Esophagus muscularis mucosa (tissue), 4 donors: ENCODE results near the gene AKR1C1. TPM values are rescaled to one million over a fixed set of nuclear protein-coding genes. Genes with fewer than 3 reads are reported as not detected.
A peak's percentile ranks its signal among the peaks of the same experiment; 100 is the strongest.
"Not testable (repeated sequence)": the region's sequence is repeated elsewhere in the genome, so short reads cannot be mapped to it uniquely, and the experiment has no call there.

Source experiments
- DNase-seq: peaks from one replicate; pipeline ENCODE4 v3.0.0-alpha.2; 2017; ENCODE audit errors: extremely low spot score
- H3K27ac ChIP-seq, 4 donors: fragments of 200-600 bp; sonication (generic); replicated peaks in 1 of 4; 1 replicate in 3 of 4; 2 replicates in 1 of 4; pipeline ENCODE4 v1.5.1; 2016 to 2019; ENCODE audit warnings: mild to moderate bottlenecking in 1 of 4
- H3K27me3 ChIP-seq, 4 donors: fragments of 200-600 bp; sonication (generic); one replicate each; pipeline versions ENCODE4 v1.5.1 to v1.6.0; 2016 to 2019
- H3K36me3 ChIP-seq, 4 donors: fragments of 200-600 bp; sonication (generic); one replicate each; pipeline ENCODE4 v1.5.1; 2016 to 2019
- H3K4me1 ChIP-seq, 4 donors: fragments of 200-600 bp; sonication (generic); one replicate each; pipeline ENCODE4 v1.5.1; 2016 to 2019
- H3K4me3 ChIP-seq, 4 donors: fragments of 200-600 bp; sonication (generic); 1 replicate in 2 of 4; 2 replicates in 2 of 4; pipeline ENCODE4 v1.5.1; 2016 to 2019; ENCODE audit warnings: mild to moderate bottlenecking in 4 of 4, moderate library complexity in 1 of 4
- H3K9me3 ChIP-seq, 4 donors: fragments of 200-600 bp; sonication (generic); 1 replicate in 3 of 4; 2 replicates in 1 of 4; pipeline ENCODE4 v1.5.1; 2016 to 2019
- WGBS: methylation state at CpG from one replicate; pipeline ENCODE4 v1.1.5; 2018; 5-methylcytosine and 5-hydroxymethylcytosine counted together
- intact Hi-C: fragments of 100-400 bp; cut with DNase I; formaldehyde crosslinking; loops from one replicate; pipeline ENCODE4 v1.15.1; 2023
- total RNA-seq, 4 donors: library from RNA; depleted of rRNA; stranded (reverse); fragments of >200 nt; gene quantifications; one replicate each; pipeline versions ENCODE4 v1.1.0 to v1.2.1, GENCODE V29; 2016

Gene AKR1C1
- total RNA-seq, 4 donors from 2014 or later: 88.6 to 172 (median 141) TPM

DNA sequence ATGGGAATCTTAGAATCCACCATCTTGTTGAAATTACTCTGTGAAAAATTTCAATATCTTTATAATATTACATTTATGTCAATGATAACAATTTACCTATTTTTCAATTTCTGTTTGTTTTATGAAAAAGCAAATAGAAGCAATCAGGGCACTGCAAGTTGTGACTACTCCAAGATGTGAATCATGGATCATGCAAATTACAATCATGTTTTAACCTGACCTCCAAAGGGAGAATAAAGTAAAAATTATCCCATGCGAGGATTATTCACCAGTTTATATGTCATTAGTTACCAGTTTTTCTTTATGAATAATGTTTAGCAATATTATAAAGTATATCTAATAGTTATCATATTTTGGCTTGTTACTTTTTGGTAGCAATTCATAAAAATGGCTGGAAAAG lies 907 bp upstream of the AKR1C1 start:
- H3K4me3 ChIP-seq: not testable (repeated sequence)

DNA sequence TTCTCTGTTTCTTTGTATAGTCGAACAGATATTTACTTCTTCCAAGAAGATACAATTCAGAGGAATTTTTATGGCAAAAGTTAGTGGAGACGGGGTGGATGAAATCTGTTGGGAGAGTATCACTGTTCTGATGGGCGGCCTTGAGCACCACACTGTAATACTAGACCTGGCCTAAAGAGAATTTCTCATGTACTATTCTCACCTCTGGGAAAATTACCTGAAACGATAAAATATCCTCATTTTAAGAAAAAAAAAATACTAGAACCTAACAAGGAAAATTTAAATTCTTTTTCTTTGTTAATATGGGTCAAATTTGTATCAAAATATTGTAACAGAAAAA lies 570 bp downstream of the AKR1C1 start:
- H3K4me1 ChIP-seq: peaks cover 0 to 34% (median 8%) of the 10 kb centered on the region in 4 donors
- DNase-seq, H3K36me3 ChIP-seq, H3K9me3 ChIP-seq, H3K27me3 ChIP-seq, intact Hi-C loops: not testable (repeated sequence)
- peak overlapping the region; percentile 38 to 57 (median 44) for H3K4me3 ChIP-seq
- 63% methylated on average over 4 of the region's 4 CpGs for WGBS
- peak overlapping the region in 1 of 4 donors; percentile 56 for H3K27ac ChIP-seq

More for the DNA sequence above, 907 bp upstream of the AKR1C1 start:
- H3K27me3 ChIP-seq, H3K27ac ChIP-seq, H3K9me3 ChIP-seq, DNase-seq, H3K36me3 ChIP-seq, intact Hi-C loops: not testable (repeated sequence)
- 67% methylated on average over 1 of the region's 1 CpG for WGBS
- H3K4me1 ChIP-seq: peaks cover 0 to 34% (median 8%) of the 10 kb centered on the region in 4 donors

DNA sequence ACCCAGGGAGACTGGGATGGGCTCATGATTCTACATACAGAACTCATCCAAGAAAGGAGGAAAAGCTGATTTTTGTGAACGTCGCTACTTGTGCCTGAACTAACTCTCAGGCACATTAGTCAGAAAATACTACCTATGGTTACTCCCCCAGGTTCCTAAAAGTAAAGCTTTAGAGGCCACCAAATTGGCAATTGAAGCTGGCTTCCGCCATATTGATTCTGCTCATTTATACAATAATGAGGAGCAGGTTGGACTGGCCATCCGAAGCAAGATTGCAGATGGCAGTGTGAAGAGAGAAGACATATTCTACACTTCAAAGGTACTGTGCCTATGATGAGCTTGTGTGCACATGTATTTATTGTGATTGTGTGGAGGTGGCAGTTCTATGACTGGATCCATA lies 2.5 kb downstream of the AKR1C1 start:
- H3K27ac ChIP-seq, intact Hi-C loops, DNase-seq, H3K9me3 ChIP-seq, H3K27me3 ChIP-seq: not testable (repeated sequence)
- peaks cover 0 to 34% (median 8%) of the 10 kb centered on the region in 4 donors for H3K4me1 ChIP-seq
- H3K4me3 ChIP-seq: peak overlapping the region; percentile 14 to 57 (median 41)
- 98% methylated on average over 4 of the region's 4 CpGs for WGBS
- peaks cover 11 to 27% (median 14%) of the 10 kb centered on the region in 4 donors for H3K36me3 ChIP-seq

DNA sequence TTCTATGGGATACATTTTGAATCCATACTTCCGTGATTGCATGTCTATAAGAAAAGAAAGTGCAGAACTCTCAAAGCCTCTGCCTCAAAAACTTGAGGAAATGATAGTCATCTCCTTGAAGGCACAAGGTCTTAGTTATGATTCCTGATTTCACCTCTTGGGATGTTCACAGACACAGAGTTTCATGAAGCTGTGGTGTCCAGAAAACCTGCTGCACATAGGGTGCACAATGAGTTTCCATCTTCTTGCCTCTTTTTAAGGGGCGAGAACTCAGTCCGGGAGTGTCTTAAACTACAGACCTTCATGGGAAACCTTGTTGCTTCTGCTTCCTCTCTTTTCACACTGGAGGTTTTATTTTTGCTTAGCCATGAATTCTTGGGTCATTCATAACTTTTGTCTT lies 4.0 kb downstream of the AKR1C1 start:
- H3K4me3 ChIP-seq, DNase-seq, H3K27ac ChIP-seq, H3K9me3 ChIP-seq, intact Hi-C loops, H3K27me3 ChIP-seq: not testable (repeated sequence)
- 97% methylated on average over 3 of the region's 3 CpGs for WGBS
- peaks cover 11 to 27% (median 14%) of the 10 kb centered on the region in 4 donors for H3K36me3 ChIP-seq
- H3K4me1 ChIP-seq: peaks cover 0 to 34% (median 8%) of the 10 kb centered on the region in 4 donors

DNA sequence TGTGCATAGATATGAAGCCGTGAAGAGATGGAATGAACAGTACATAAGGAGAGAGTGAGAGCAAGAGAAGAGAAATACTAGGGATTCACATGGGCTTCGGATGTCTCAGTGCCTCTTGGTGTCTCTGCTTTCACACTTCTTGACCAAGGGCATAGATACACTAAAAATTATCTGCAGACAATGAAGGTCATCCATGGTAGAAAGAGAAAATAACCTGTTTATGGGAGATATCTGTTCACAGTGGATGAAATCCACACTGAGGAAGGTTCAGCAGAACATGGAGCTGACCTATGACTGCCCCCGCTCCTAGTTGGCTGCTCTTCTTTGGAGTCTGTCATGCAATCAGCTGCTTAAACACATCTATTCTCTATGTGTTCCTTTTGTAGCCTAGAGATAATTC lies 6.1 kb downstream of the AKR1C1 start:
- DNase-seq, H3K27me3 ChIP-seq, intact Hi-C loops, H3K4me3 ChIP-seq, H3K27ac ChIP-seq, H3K9me3 ChIP-seq: not testable (repeated sequence)
- peaks cover 15 to 37% (median 18%) of the 10 kb centered on the region in 4 donors for H3K36me3 ChIP-seq
- H3K4me1 ChIP-seq: peaks cover 0 to 30% (median 8%) of the 10 kb centered on the region in 4 donors
- WGBS: 96% methylated on average over 3 of the region's 3 CpGs

DNA sequence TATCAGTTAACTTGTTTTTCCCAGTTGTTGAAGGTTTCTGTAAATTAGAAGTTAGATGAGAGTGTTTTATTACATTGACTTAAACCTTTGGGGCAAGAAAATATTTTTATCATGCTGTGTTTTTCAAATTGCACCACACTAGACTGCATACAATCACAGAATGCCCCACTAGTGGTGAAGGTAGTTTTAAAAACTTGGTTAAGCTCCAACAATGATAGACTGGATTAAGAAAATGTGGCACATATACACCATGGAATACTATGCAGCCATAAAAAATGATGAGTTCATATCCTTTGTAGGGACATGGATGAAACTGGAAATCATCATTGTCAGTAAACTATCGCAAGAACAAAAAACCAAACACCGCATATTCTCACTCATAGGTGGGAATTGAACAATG lies 7.1 kb downstream of the AKR1C1 start:
- 100% methylated on average over 2 of the region's 2 CpGs for WGBS
- peaks cover 17 to 37% (median 19%) of the 10 kb centered on the region in 4 donors for H3K36me3 ChIP-seq
- intact Hi-C loops: not testable (repeated sequence)

DNA sequence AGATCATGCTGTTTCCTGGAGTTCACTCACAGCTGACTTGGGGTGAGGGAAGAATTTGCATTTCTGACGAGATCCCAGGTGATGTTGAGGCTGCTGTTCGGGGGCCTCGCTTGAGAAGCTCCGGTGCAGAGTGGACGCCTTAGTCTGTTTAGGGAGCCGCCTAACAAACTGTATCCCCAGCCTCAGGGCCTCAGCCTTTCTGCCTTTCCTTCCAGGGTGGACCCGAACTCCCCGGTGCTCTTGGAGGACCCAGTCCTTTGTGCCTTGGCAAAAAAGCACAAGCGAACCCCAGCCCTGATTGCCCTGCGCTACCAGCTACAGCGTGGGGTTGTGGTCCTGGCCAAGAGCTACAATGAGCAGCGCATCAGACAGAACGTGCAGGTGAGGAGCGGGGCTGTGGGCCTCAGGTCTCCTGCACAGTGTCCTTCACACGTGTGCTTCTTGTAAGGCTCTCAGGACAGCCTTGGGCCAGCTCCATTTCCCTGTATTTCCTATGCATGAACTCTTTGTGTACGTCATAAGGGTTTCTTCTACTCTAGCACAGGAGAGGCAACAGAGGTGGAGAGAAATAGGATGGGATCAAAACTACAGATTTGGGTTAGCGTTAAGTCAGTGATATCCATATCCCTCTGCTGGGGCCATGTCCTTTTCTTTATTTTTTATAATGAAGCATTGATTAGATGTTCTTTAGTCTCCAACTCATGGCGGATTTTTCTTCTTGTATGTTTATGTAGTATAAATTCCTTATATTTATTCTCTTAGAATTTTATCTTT lies 9.3 kb downstream of the AKR1C1 start:
- H3K4me3 ChIP-seq, intact Hi-C loops, H3K4me1 ChIP-seq, H3K27ac ChIP-seq, H3K27me3 ChIP-seq, H3K9me3 ChIP-seq, DNase-seq: not testable (repeated sequence)
- peaks cover 17 to 49% (median 19%) of the 10 kb centered on the region in 4 donors for H3K36me3 ChIP-seq
- WGBS: 90% methylated on average over 5 of the region's 18 CpGs

More for the DNA sequence above, 7.1 kb downstream of the AKR1C1 start:
- peaks cover 0 to 20% (median 3%) of the 10 kb centered on the region in 4 donors for H3K4me1 ChIP-seq
- not testable (repeated sequence) for H3K27me3 ChIP-seq, H3K9me3 ChIP-seq, H3K27ac ChIP-seq, DNase-seq, H3K4me3 ChIP-seq

DNA sequence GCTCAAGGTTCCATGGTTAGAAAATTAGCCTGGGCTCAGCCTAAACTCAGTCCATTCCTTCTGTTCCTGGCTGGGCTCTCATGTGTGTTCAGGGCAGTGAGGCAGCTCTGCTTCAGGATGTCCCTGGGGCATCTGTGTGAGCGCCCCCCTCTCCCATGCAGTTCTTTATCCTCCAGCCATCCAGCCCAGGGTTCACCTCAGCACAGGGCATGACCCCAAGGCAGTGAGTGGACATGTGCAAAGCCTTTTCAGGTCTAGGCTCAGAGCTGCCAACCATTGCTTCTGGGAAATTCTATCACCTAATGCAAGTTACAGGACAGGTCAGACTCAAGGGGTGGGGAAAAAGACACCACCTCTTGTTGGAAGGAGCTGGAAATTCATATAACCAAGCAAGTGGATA lies 10.1 kb downstream of the AKR1C1 start:
- WGBS: no CpG with 5 or more reads among the region's 1 CpG
- H3K27me3 ChIP-seq, H3K9me3 ChIP-seq, DNase-seq, H3K4me3 ChIP-seq, H3K27ac ChIP-seq, H3K4me1 ChIP-seq, intact Hi-C loops: not testable (repeated sequence)
- peaks cover 17 to 51% (median 19%) of the 10 kb centered on the region in 4 donors for H3K36me3 ChIP-seq

DNA sequence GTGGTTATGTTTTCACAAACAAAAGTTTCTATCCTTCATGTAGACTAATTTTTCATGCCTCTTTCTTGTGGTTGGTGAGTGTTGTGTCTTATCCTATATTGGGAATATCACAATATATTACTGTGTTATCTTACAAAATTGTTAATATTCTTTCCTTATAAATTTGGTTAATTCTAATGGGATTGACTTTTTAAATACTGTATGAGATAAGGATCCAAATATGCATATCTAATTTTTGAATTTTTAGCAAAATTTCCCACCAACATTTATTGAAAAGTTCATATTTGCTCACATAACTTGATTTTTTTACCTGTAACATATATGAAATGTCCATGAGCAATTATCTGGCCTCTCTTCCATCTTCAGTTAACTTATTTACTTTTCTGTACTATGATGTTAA lies 11.2 kb downstream of the AKR1C1 start:
- H3K9me3 ChIP-seq, DNase-seq, H3K27me3 ChIP-seq, H3K4me1 ChIP-seq, intact Hi-C loops, H3K27ac ChIP-seq, H3K4me3 ChIP-seq: not testable (repeated sequence)
- peaks cover 6 to 45% (median 15%) of the 10 kb centered on the region in 4 donors for H3K36me3 ChIP-seq
